GM18519 (cell line): ENCODE data around the gene IGFBP5.

Experiments
- ATAC-seq: cut with Tn5 transposase; IDR thresholded peaks from one replicate; pipeline ENCODE4 v1.9.1; 2021; ENCODE audit warnings: mild to moderate bottlenecking, moderate library complexity; ENCODE audit not compliant: unreplicated experiment, low FRiP score

IGFBP5 gene

GRCh38 chr2:216650626-216651257 lies 44.6 kb downstream of the IGFBP5 start:
- ATAC-seq: no peak

GRCh38 chr2:216649574-216649973 lies 45.8 kb downstream of the IGFBP5 start:
- no peak for ATAC-seq

GRCh38 chr2:216648105-216648504 lies 47.2 kb downstream of the IGFBP5 start:
- ATAC-seq: no peak

- no peak for ATAC-seq
Measured at GRCh38 chr2:216646116-216646515, 49.2 kb downstream of the IGFBP5 start.

GRCh38 chr2:216645636-216645950 lies 49.8 kb downstream of the IGFBP5 start:
- no peak for ATAC-seq

- no peak for ATAC-seq
Measured at GRCh38 chr2:216644842-216645635, 50.3 kb downstream of the IGFBP5 start.

- ATAC-seq: no peak
Measured at GRCh38 chr2:216643986-216644659, 51.2 kb downstream of the IGFBP5 start.

- no peak for ATAC-seq
Measured at GRCh38 chr2:216637472-216637871, 57.9 kb downstream of the IGFBP5 start.

- ATAC-seq: no peak
Measured at GRCh38 chr2:216636551-216637450, 58.5 kb downstream of the IGFBP5 start.

GRCh38 chr2:216635701-216636550 lies 59.4 kb downstream of the IGFBP5 start:
- ATAC-seq: no peak

- ATAC-seq: no peak
Measured at GRCh38 chr2:216635171-216635570, 60.2 kb downstream of the IGFBP5 start.

GRCh38 chr2:216634370-216635148 lies 60.8 kb downstream of the IGFBP5 start:
- no peak for ATAC-seq

- no peak for ATAC-seq
Measured at GRCh38 chr2:216633616-216634369, 61.6 kb downstream of the IGFBP5 start.

- no peak for ATAC-seq
Measured at GRCh38 chr2:216632952-216633615, 62.3 kb downstream of the IGFBP5 start, which contains the start of gene IGFBP2. IGFBP2 (plus strand) TSS chr2:216633420; CDS start chr2:216633524, 104 bp downstream.

- no peak for ATAC-seq
Measured at GRCh38 chr2:216632346-216632951, 62.9 kb downstream of the IGFBP5 start.

- no peak for ATAC-seq
Measured at GRCh38 chr2:216629784-216630183, 65.6 kb downstream of the IGFBP5 start.

- ATAC-seq: no peak
Measured at GRCh38 chr2:216626875-216627245, 68.5 kb downstream of the IGFBP5 start.
